ENCODE measurements around the gene SELENOS. TPM values are rescaled to one million over a fixed set of nuclear protein-coding genes. Genes with fewer than 3 reads are reported as not detected.

Gene SELENOS
- total and polyA plus RNA-seq, 9 of the 15 experiments (the other 6 are each of a cell fraction or from before 2014, with no cell fraction given): 24.9 to 57.4 (median 47.9) TPM

GRCh38 chr15:101283931-101284330 lies 6.6 kb upstream of the SELENOS start:
- Histone ChIP-seq H3K27ac (ENCODE audit: extremely low read depth, low read depth, low read length) (no peak overlapping the region), H3K9ac (ENCODE audit: insufficient read depth in 1 of 2, low read depth in 2 of 2, low read length in 2 of 2) (no peak overlapping the region), H4K20me1 (replicated peaks; ENCODE audit: control insufficient read depth, insufficient read depth, low read length) (peaks cover 3% of the 10 kb centered on the region), H3K36me3 (ENCODE audit: control insufficient read depth, insufficient read depth, low read length) (peaks cover 89% of the 10 kb centered on the region), H3K4me2 (ENCODE audit: insufficient read depth, low read length) (no peak overlapping the region), H3K27me3 (ENCODE audit: control insufficient read depth in 2 of 2, insufficient read depth in 2 of 2, low read length in 2 of 2) (no peaks in the 10 kb centered on the region), H3K4me3 (no peak overlapping the region), H3K9me1 (ENCODE audit: control insufficient read depth, insufficient read depth, low read length) (no peaks in the 10 kb centered on the region), H3K79me2 (ENCODE audit: control insufficient read depth, insufficient read depth, low read length) (peaks cover 25% of the 10 kb centered on the region), H3K4me1 (replicated peaks in 1 of 2; ENCODE audit: control insufficient read depth in 2 of 2, insufficient read depth in 2 of 2, low read length in 2 of 2) (no peaks in the 10 kb centered on the region), H2AFZ (ENCODE audit: low read depth, low read length) (no peak overlapping the region), H3K9me3 (replicated peaks; ENCODE audit: control insufficient read depth, insufficient read depth, low read depth, low read length) (no peaks in the 10 kb centered on the region)
- ChIA-PET POLR2A (interaction anchor here (0.5 to 4.2 kb wide), 3 partner anchors 10 to 198 kb away, joined by 3 to 25 read pairs (median 3); partner anchors contain the start of gene SNRPA1), CTCF (ENCODE audit: low intra/inter-chr PET ratio) (no interaction called here)
- in situ Hi-C loops (cut with MboI) (no loop called here), intact Hi-C loops (cut with micrococcal nuclease) (no loop called here)
- no peak for TF ChIP-seq ZNF75A (CRISPR knock-in tag; IDR thresholded peaks at IDR 0.05)
- TF ChIP-seq ZNF12 (CRISPR knock-in tag; IDR thresholded peaks at IDR 0.05): no peak
- no peak for TF ChIP-seq SRSF7 (optimal IDR thresholded peaks at IDR 0.05; ENCODE audit: low read depth, low read length)
- no peak for TF ChIP-seq POLR2AphosphoS5 (IDR thresholded peaks at IDR 0.05; ENCODE audit: control insufficient read depth, insufficient read depth, low read depth, low read length)
- 86% methylated on average over 6 of the region's 6 CpGs for WGBS (ENCODE audit: insufficient coverage, low coverage, missing lambda C conversion rate)
- no peak for ATAC-seq
- FAIRE-seq: no peak
- DNase-seq (ENCODE audit: extremely low read depth in 1 of 4, low spot score in 3 of 4): no peak
- no TSS peak for BruUV-seq (replicated peaks)

GRCh38 chr15:101280007-101280406 lies 2.7 kb upstream of the SELENOS start:
- Histone ChIP-seq H3K4me1 (replicated peaks in 1 of 2; ENCODE audit: control insufficient read depth in 2 of 2, insufficient read depth in 2 of 2, low read length in 2 of 2) (peaks cover 6 to 10% of the 10 kb centered on the region in 2 experiments; a peak in 4 of 5 replicates), H3K9ac (ENCODE audit: insufficient read depth in 1 of 2, low read depth in 2 of 2, low read length in 2 of 2) (no peak overlapping the region), H4K20me1 (replicated peaks; ENCODE audit: control insufficient read depth, insufficient read depth, low read length) (peaks cover 11% of the 10 kb centered on the region; the same call in 1 of the 2 replicates), H3K9me3 (replicated peaks; ENCODE audit: control insufficient read depth, insufficient read depth, low read depth, low read length) (no peaks in the 10 kb centered on the region), H3K27me3 (ENCODE audit: control insufficient read depth in 2 of 2, insufficient read depth in 2 of 2, low read length in 2 of 2) (no peaks in the 10 kb centered on the region), H3K4me3 (no peak overlapping the region), H3K27ac (ENCODE audit: extremely low read depth, low read depth, low read length) (no peak overlapping the region), H3K79me2 (ENCODE audit: control insufficient read depth, insufficient read depth, low read length) (peaks cover 19% of the 10 kb centered on the region), H2AFZ (ENCODE audit: low read depth, low read length) (no peak overlapping the region), H3K9me1 (ENCODE audit: control insufficient read depth, insufficient read depth, low read length) (no peaks in the 10 kb centered on the region), H3K4me2 (ENCODE audit: insufficient read depth, low read length) (no peak overlapping the region), H3K36me3 (ENCODE audit: control insufficient read depth, insufficient read depth, low read length) (peaks cover 61% of the 10 kb centered on the region)
- ATAC-seq: no peak
- TF ChIP-seq SUPT5H (IDR thresholded peaks at IDR 0.05) (peak; percentile 16; the same call in 1 of the 2 replicates), EGR1 (conservative IDR thresholded peaks at IDR 0.05) (no peak), POLR2A (conservative IDR thresholded peaks at IDR 0.05) (peak; percentile 56; the same call in 1 of the 2 replicates)
- intact Hi-C loops (cut with micrococcal nuclease): no loop called here
- 86% methylated on average over 2 of the region's 2 CpGs for WGBS (ENCODE audit: insufficient coverage, low coverage, missing lambda C conversion rate)
- BruUV-seq (replicated peaks): no TSS peak
- ChIA-PET POLR2A (no interaction called here), CTCF (ENCODE audit: low intra/inter-chr PET ratio) (no interaction called here)
- FAIRE-seq: no peak
- no peak for DNase-seq (ENCODE audit: extremely low read depth in 1 of 4, low spot score in 3 of 4)
- in situ Hi-C loops (cut with MboI): no loop called here

All from K562 (cell line).